ENCODE data around the gene FXYD5.

DNA sequence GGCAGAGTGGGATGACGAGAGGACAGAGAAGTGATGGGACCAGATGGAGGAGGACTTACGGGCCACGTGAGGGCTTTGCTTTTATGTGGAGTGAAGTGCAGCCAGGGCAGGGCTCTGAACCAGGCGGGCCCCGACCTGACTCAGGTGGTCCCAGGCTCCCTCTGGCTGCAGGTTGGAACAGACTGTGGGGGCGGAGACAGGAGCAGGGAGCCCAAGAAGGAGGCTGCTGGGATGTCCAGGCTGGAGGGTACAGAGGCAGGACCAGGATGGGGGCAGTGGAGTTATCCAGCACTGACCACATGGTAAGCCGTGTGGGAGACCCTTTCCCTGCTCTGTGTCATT, 2.1 kb downstream of the FXYD5 start:
- TF ChIP-seq CTCF (IDR thresholded peaks at IDR 0.05) = no peak
- no peak for TF ChIP-seq ZFX (IDR thresholded peaks at IDR 0.05; ENCODE audit: borderline replicate concordance)
